H1 (cell line): ENCODE data around the gene PIP5K1B. TPM values are rescaled to one million over a fixed set of nuclear protein-coding genes. Genes with fewer than 3 reads are reported as not detected.

ENCODE experiments used
- GTF2F1 ChIP-seq: IDR thresholded peaks from 2 replicates; pipeline ENCODE4 v1.6.1; 2012; ENCODE audit warnings: low read depth, low read length, improper control_type of control experiment, borderline replicate concordance
- HDAC2 ChIP-seq, 2 experiments: fragments of 300-600 bp in 1 of 2; sonication (generic) in 1 of 2; IDR thresholded peaks; 2 replicates each; pipeline ENCODE4 v1.6.1; 2011 to 2012; ENCODE audit warnings: low read depth in 2 of 2, low read length in 2 of 2, mild to moderate bottlenecking in 2 of 2, moderate library complexity in 2 of 2, borderline replicate concordance in 1 of 2, inconsistent platforms in 1 of 2
- RNF2 ChIP-seq: fragments of 200-900, 300-1000 bp; sonication (generic); IDR thresholded peaks from 2 replicates; pipeline ENCODE4 v1.7.1; 2016; ENCODE audit warnings: borderline replicate concordance, low read depth, mild to moderate bottlenecking, antibody characterized with exemption, low read length; ENCODE audit not compliant: poor library complexity, severe bottlenecking; ENCODE audit errors: missing control alignments
- TCF12 ChIP-seq: IDR thresholded peaks from 2 replicates; pipeline ENCODE4 v1.6.1; 2011; ENCODE audit warnings: low read depth, mild to moderate bottlenecking, low read length
- ZNF274 ChIP-seq: IDR thresholded peaks from 2 replicates; pipeline ENCODE4 v1.7.0; 2012; ENCODE audit warnings: low read length, borderline replicate concordance; ENCODE audit errors: extremely low read depth
- polyA plus RNA-seq, 7 experiments: library from polyadenylated mRNA; depleted of rRNA in 3 of 7; stranded (reverse) in 5 of 7; unstranded in 2 of 7; fragments of >200 nt in 5 of 7; fragments of 200-250 nt in 2 of 7; gene quantifications; 1 replicate in 5 of 7; 2 replicates in 1 of 7; 4 replicates in 1 of 7; pipeline versions ENCODE4 v1.2.1 to v1.2.3, GENCODE V29; 2011 to 2013; ENCODE audit warnings: missing spikeins in 2 of 7, mixed read lengths in 2 of 7
- total RNA-seq: library from RNA; stranded (reverse); fragmentation: NEBNext Ultra II Directional; extraction: Animal tissue kit (Norgen Biotek cat#: 25700); gene quantifications from 2 replicates; pipeline ENCODE4 v1.2.1, GENCODE V29; 2021

The PIP5K1B gene
- total and polyA plus RNA-seq, 2 of the 8 experiments (the other 6 are each of a cell fraction or from before 2014, with no cell fraction given), result 4.7 to 7.7 TPM

- TF ChIP-seq HDAC2 (IDR thresholded peaks at IDR 0.05; ENCODE audit: borderline replicate concordance in 1 of 2, low read depth in 2 of 2, low read length in 2 of 2) (no peak), GTF2F1 (no peak), TCF12 (no peak), RNF2 (no peak), ZNF274 (no peak)
- TF ChIP-seq, all 59 proteins: peak for 0
Measured at GRCh38 chr9:68974431-68974830, 269.4 kb downstream of the PIP5K1B start (continued).
